ENCODE data around the gene GRIN2A.

GRIN2A gene

GRCh38 chr16:10028644-10029043 is 153.6 kb downstream of the GRIN2A start:
- DNase-seq, result no peak

- DNase-seq, result no peak
These were observed 154.7 kb downstream of the GRIN2A start for GRCh38 chr16:10027553-10027952.

GRCh38 chr16:10026593-10026992 is 155.6 kb downstream of the GRIN2A start:
- DNase-seq, result no peak

- no peak for DNase-seq
These were observed 160.1 kb downstream of the GRIN2A start for GRCh38 chr16:10022098-10022497.

- DNase-seq, result no peak
These were observed 161.4 kb downstream of the GRIN2A start for GRCh38 chr16:10020866-10021265.

- DNase-seq, result no peak
These were observed 165.5 kb downstream of the GRIN2A start for GRCh38 chr16:10016752-10017151.

GRCh38 chr16:10015397-10015796 is 166.8 kb downstream of the GRIN2A start:
- no peak for DNase-seq

GRCh38 chr16:10013774-10014173 is 168.5 kb downstream of the GRIN2A start:
- DNase-seq, result no peak

GRCh38 chr16:10013364-10013763 is 168.9 kb downstream of the GRIN2A start:
- no peak for DNase-seq

GRCh38 chr16:10009684-10010083 is 172.5 kb downstream of the GRIN2A start:
- DNase-seq, result no peak

GRCh38 chr16:10003486-10003885 is 178.7 kb downstream of the GRIN2A start:
- DNase-seq, result no peak

- DNase-seq, result no peak
These were observed 180.9 kb downstream of the GRIN2A start for GRCh38 chr16:10001258-10001775.

GRCh38 chr16:9996221-9996620 is 186.0 kb downstream of the GRIN2A start:
- DNase-seq, result no peak

- DNase-seq, result no peak
These were observed 189.8 kb downstream of the GRIN2A start for GRCh38 chr16:9992441-9992840.

- DNase-seq, result no peak
These were observed 201.2 kb downstream of the GRIN2A start for GRCh38 chr16:9980981-9981380.

- DNase-seq, result no peak
These were observed 204.0 kb downstream of the GRIN2A start for GRCh38 chr16:9978160-9978725.

- DNase-seq, result no peak
These were observed 204.8 kb downstream of the GRIN2A start for GRCh38 chr16:9977333-9977897.

- no peak for DNase-seq
These were observed 205.6 kb downstream of the GRIN2A start for GRCh38 chr16:9976601-9977000.

- no peak for DNase-seq
These were observed 210.3 kb downstream of the GRIN2A start for GRCh38 chr16:9971907-9972306.

GRCh38 chr16:9970796-9971195 is 211.4 kb downstream of the GRIN2A start:
- no peak for DNase-seq

GRCh38 chr16:9970244-9970643 is 212.0 kb downstream of the GRIN2A start:
- no peak for DNase-seq

GRCh38 chr16:9969580-9969979 is 212.6 kb downstream of the GRIN2A start:
- no peak for DNase-seq

- no peak for DNase-seq
These were observed 215.6 kb downstream of the GRIN2A start for GRCh38 chr16:9966569-9967157.

- DNase-seq, result no peak
These were observed 217.1 kb downstream of the GRIN2A start for GRCh38 chr16:9965079-9965478.

GRCh38 chr16:9964426-9964825 is 217.8 kb downstream of the GRIN2A start:
- no peak for DNase-seq

Measured in activated naive CD4-positive, alpha-beta T cell (primary cell).